Measurements from ENCODE around the gene MMEL1.

GRCh38 chr1:2542246-2542915 lies 90.4 kb downstream of the MMEL1 start:
- TF ChIP-seq EZH2phosphoT487 (IDR thresholded peaks at IDR 0.05; ENCODE audit: borderline replicate concordance, low read depth, low read length): no peak
- no peak for TF ChIP-seq CTCF (conservative IDR thresholded peaks at IDR 0.05; ENCODE audit: low read length)

Data from OCI-LY7 (cell line).